ENCODE data around the gene CYSRT1. TPM values are rescaled to one million over a fixed set of nuclear protein-coding genes. Genes with fewer than 3 reads are reported as not detected.

The CYSRT1 gene
- total and polyA plus RNA-seq, 2 donors (not counting 3 experiments of a cell fraction or from before 2014, with no cell fraction given) = 0.44 to 1.1 TPM

DNA sequence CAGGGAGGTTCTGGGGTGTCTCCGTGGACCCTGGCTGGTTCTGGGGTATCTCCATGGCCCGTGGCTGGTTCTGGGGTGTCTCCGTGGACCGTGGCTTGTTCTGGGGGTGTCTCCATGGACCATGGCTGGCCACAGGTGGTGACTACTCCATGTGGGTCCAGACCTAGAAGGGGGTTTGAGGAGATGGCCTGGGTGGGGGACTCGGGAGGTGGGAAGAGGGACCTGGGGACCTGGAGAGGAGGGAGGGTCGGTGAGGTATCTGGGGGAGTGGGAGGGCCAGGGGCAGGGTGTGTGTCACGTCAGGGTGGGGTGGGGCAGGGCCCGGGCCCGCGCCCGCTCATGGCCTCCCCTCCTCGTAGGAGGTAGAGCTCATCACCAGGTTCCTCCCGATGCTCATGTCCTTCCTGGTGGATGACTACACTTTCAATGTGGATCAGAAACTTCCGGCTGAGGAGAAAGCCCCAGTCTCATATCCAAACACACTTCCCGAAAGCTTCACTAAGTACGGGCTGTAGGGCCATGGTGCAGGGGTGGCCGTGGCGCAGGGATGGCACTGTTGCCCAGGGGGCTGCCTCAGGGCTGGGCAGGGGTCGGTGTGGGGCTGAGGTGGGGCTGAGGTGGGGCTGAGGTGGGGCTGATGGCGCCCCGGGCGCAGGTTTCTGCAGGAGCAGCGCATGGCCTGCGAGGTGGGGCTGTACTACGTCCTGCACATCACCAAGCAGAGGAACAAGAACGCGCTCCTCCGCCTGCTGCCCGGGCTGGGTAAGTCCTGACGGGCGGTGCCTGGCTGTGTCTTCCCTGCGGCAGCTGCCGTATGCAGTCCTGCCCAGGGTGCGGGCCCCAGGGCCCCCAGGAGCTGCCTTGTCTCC is 41.8 kb downstream of the CYSRT1 start:
- FAIRE-seq (no peak), DNase-seq (ENCODE audit: low read depth, low spot score) (no peak)
- CTCF ChIA-PET = interaction anchor here (0.7 kb wide), 1 partner anchor 30 kb away, joined by 3 read pairs; no protein-coding TSS in a partner anchor
- Histone ChIP-seq H3K4me3 (replicated peaks in 1 of 3; ENCODE audit: insufficient read depth in 1 of 3, low read depth in 1 of 3, low read length in 3 of 3) (no peak overlapping the region), H3K9me1 (replicated peaks; ENCODE audit: control insufficient read depth, extremely low read depth, insufficient read depth, low read length) (no peaks in the 10 kb centered on the region), H3K9ac (replicated peaks; ENCODE audit: extremely low read depth, insufficient read depth, low read length) (no peak overlapping the region), H3K9me3 (replicated peaks; ENCODE audit: control insufficient read depth, insufficient read depth, low read length) (no peaks in the 10 kb centered on the region), H4K20me1 (replicated peaks; ENCODE audit: control insufficient read depth, extremely low read depth, insufficient read depth, low read length) (no peaks in the 10 kb centered on the region), H3K4me1 (ENCODE audit: control insufficient read depth, extremely low read depth, insufficient read depth, low read length) (peaks cover 22% of the 10 kb centered on the region), H3K27me3 (ENCODE audit: control insufficient read depth in 2 of 2, insufficient read depth in 2 of 2, low read length in 2 of 2) (no peaks in the 10 kb centered on the region), H3K79me2 (ENCODE audit: control insufficient read depth, insufficient read depth, low read length) (no peaks in the 10 kb centered on the region), H3K27ac (ENCODE audit: insufficient read depth, low read depth, low read length) (no peak overlapping the region), H3K36me3 (ENCODE audit: control insufficient read depth in 2 of 2, extremely low read depth in 1 of 2, insufficient read depth in 2 of 2, low read length in 2 of 2) (peaks cover 0 to 33% of the 10 kb centered on the region in 2 experiments), H3K4me2 (ENCODE audit: insufficient read depth, low read length) (no peak overlapping the region), H2AFZ (ENCODE audit: low read depth, low read length) (no peak overlapping the region)
- dilution Hi-C loops (cut with MboI; ENCODE audit: extremely low pct_ligation_motif_present, low sequenced_read_pairs) (no loop called here), intact Hi-C loops (cut with micrococcal nuclease) (no loop called here)
- TF ChIP-seq EZH2 (IDR thresholded peaks at IDR 0.05; ENCODE audit: borderline replicate concordance, low read depth, low read length, severe bottlenecking) (no peak), POLR2AphosphoS5 (IDR thresholded peaks at IDR 0.05; ENCODE audit: insufficient read depth, low read depth, low read length) (no peak), POLR2A (IDR thresholded peaks at IDR 0.05; ENCODE audit: low read depth, low read length) (no peak), JUN (IDR thresholded peaks at IDR 0.05; ENCODE audit: borderline replicate concordance, insufficient read depth, insufficient read length, low read depth) (no peak), GATA2 (IDR thresholded peaks at IDR 0.05; ENCODE audit: insufficient read depth, insufficient read length, low read depth, low read length) (no peak)
- POLR2A ChIA-PET = interaction anchor here (1.1 kb wide), 1 partner anchor 26 kb away, joined by 3 read pairs; the partner anchor contains the start of gene TUBB4B
- BruUV-seq (replicated peaks) = no TSS peak

GRCh38 chr9:137267933-137268355 is 43.0 kb downstream of the CYSRT1 start:
- ChIA-PET POLR2A (no interaction called here), CTCF (no interaction called here)
- H3K4me2 ChIP-seq (ENCODE audit: insufficient read depth, low read length) = peak overlapping the region; percentile 1
- H3K9me1 ChIP-seq (replicated peaks; ENCODE audit: control insufficient read depth, extremely low read depth, insufficient read depth, low read length) = no peaks in the 10 kb centered on the region
- peaks cover 0 to 40% of the 10 kb centered on the region in 2 experiments for H3K36me3 ChIP-seq (ENCODE audit: control insufficient read depth in 2 of 2, extremely low read depth in 1 of 2, insufficient read depth in 2 of 2, low read length in 2 of 2)
- H4K20me1 ChIP-seq (replicated peaks; ENCODE audit: control insufficient read depth, extremely low read depth, insufficient read depth, low read length) = no peaks in the 10 kb centered on the region
- H2AFZ ChIP-seq (ENCODE audit: low read depth, low read length) = no peak overlapping the region
- H3K27me3 ChIP-seq (ENCODE audit: control insufficient read depth in 2 of 2, insufficient read depth in 2 of 2, low read length in 2 of 2) = no peaks in the 10 kb centered on the region
- no peaks in the 10 kb centered on the region for H3K9me3 ChIP-seq (replicated peaks; ENCODE audit: control insufficient read depth, insufficient read depth, low read length)
- H3K79me2 ChIP-seq (ENCODE audit: control insufficient read depth, insufficient read depth, low read length) = no peaks in the 10 kb centered on the region
- H3K4me3 ChIP-seq (replicated peaks in 1 of 3; ENCODE audit: insufficient read depth in 1 of 3, low read depth in 1 of 3, low read length in 3 of 3) = no peak overlapping the region
- TF ChIP-seq JUN (IDR thresholded peaks at IDR 0.05; ENCODE audit: borderline replicate concordance, insufficient read depth, insufficient read length, low read depth) (no peak), FOS (IDR thresholded peaks at IDR 0.05; ENCODE audit: borderline replicate concordance, insufficient read depth, low read length) (no peak), GATA2 (IDR thresholded peaks at IDR 0.05; ENCODE audit: insufficient read depth, insufficient read length, low read depth, low read length) (no peak), EZH2 (IDR thresholded peaks at IDR 0.05; ENCODE audit: borderline replicate concordance, low read depth, low read length, severe bottlenecking) (no peak), MYC (IDR thresholded peaks at IDR 0.05; ENCODE audit: low read depth, low read length) (no peak), POLR2A (IDR thresholded peaks at IDR 0.05; ENCODE audit: low read depth, low read length) (no peak), CTCF (IDR thresholded peaks at IDR 0.05; ENCODE audit: extremely low read depth in 1 of 2, insufficient read depth in 1 of 2, low read depth in 1 of 2, low read length in 2 of 2) (no peak), POLR2AphosphoS5 (IDR thresholded peaks at IDR 0.05; ENCODE audit: insufficient read depth, low read depth, low read length) (no peak)
- TF ChIP-seq, protein P1, sequence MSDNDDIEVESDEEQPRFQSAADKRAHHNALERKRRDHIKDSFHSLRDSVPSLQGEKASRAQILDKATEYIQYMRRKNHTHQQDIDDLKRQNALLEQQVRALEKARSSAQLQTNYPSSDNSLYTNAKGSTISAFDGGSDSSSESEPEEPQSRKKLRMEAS (IDR thresholded peaks at IDR 0.05; ENCODE audit: insufficient read depth, insufficient read length) = no peak
- H3K4me1 ChIP-seq (ENCODE audit: control insufficient read depth, extremely low read depth, insufficient read depth, low read length) = peaks cover 22% of the 10 kb centered on the region
- H3K9ac ChIP-seq (replicated peaks; ENCODE audit: extremely low read depth, insufficient read depth, low read length) = no peak overlapping the region
- DNase-seq (ENCODE audit: low read depth, low spot score) (no peak), FAIRE-seq (no peak)
- peak overlapping the region; percentile 47 for H3K27ac ChIP-seq (ENCODE audit: insufficient read depth, low read depth, low read length)
- dilution Hi-C loops (cut with MboI; ENCODE audit: extremely low pct_ligation_motif_present, low sequenced_read_pairs) = no loop called here
- intact Hi-C loops (cut with micrococcal nuclease) = loop anchor here (2.0 kb wide), 2 partner anchors 13 to 67 kb away; partner anchors contain the start of genes NELFB and TPRN
- no TSS peak for BruUV-seq (replicated peaks)
